Measurements from ENCODE around the gene ENPP6.

The ENPP6 gene

DNA sequence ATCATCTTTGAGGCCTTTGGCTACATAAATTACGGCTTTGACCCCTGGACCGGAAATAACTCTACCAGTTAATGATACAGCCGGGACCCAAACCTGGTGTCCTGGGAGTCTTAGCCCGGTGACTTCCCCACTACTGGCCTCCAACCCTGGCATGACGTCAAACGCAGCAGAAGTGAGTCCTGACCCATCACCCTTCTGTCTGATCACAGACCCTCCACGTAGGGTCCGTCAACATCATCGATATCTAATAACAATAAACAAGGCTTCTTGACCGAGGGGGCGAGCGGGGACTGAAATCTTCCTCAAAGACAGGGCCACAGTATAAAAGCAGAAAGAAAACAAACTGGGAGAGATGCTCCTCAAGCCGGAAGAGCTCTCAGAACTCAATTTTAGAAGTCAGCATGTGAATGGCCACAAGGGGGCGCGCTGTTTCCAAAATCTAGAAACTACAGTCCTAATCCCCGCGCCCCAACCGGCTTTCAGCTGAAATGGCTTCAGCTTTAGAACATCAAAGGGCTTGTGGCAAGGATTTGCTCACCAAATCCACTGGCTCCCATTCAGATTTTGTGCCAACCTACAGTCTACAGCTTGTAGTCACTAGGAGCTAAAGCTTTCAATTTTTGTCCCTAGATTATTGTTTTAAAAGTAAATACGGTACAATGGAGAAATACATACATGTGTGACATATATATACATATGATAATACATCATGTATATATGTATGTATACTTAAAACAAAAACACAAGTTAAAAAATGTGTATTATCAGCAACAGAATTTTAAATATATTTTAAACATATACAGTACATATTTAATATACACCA, 46.4 kb upstream of the ENPP6 start:
- Histone ChIP-seq H3K79me2 (ENCODE audit: low read length) (peaks cover 12% of the 10 kb centered on the region), H3K9ac (ENCODE audit: low read length) (peak overlapping the region; percentile 96), H3K4me1 (ENCODE audit: low read length) (peaks cover 38% of the 10 kb centered on the region), H2AFZ (ENCODE audit: low read depth, low read length) (no peak overlapping the region), H3K4me2 (ENCODE audit: low read length) (peak overlapping the region; percentile 78), H4K20me1 (ENCODE audit: insufficient read depth, low read length) (no peaks in the 10 kb centered on the region), H3K27me3 (ENCODE audit: low read depth, low read length) (no peaks in the 10 kb centered on the region), H3K27ac (ENCODE audit: low read length) (peak overlapping the region; percentile 100), H3K9me3 (ENCODE audit: insufficient read depth, low read length) (no peaks in the 10 kb centered on the region), H3K4me3 (ENCODE audit: low read length) (peak overlapping the region; percentile 70), H3K36me3 (replicated peaks; ENCODE audit: low read depth, low read length) (no peaks in the 10 kb centered on the region)
- TF ChIP-seq EZH2phosphoT487 (IDR thresholded peaks at IDR 0.05; ENCODE audit: low read depth): no peak
- TF ChIP-seq, protein P1, sequence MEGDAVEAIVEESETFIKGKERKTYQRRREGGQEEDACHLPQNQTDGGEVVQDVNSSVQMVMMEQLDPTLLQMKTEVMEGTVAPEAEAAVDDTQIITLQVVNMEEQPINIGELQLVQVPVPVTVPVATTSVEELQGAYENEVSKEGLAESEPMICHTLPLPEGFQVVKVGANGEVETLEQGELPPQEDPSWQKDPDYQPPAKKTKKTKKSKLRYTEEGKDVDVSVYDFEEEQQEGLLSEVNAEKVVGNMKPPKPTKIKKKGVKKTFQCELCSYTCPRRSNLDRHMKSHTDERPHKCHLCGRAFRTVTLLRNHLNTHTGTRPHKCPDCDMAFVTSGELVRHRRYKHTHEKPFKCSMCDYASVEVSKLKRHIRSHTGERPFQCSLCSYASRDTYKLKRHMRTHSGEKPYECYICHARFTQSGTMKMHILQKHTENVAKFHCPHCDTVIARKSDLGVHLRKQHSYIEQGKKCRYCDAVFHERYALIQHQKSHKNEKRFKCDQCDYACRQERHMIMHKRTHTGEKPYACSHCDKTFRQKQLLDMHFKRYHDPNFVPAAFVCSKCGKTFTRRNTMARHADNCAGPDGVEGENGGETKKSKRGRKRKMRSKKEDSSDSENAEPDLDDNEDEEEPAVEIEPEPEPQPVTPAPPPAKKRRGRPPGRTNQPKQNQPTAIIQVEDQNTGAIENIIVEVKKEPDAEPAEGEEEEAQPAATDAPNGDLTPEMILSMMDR (IDR thresholded peaks at IDR 0.05; ENCODE audit: low read depth, low read length): peak; percentile 48

DNA sequence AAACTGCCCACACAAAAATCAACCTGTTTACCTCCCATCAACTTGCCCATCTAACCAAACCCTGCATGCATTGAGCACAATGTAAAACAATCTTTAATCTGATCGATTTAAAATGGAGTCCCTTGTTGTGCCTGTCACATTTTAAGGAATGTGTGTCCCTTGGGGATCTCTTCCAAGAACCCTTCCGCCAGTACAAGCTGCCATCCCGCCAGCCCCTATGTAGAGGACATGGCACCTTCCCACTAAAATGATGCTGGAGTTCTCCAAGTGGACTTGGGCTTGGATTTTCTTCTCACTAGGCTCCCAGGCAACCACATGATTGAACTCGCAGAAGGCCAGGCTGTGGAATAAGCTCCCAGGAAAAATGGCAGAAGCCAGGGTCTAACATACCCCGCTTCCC, 45.8 kb upstream of the ENPP6 start:
- no peaks in the 10 kb centered on the region for H3K27me3 ChIP-seq (ENCODE audit: low read depth, low read length)
- peak overlapping the region; percentile 96; the same call in 1 of the 2 replicates for H3K9ac ChIP-seq (ENCODE audit: low read length)
- H3K27ac ChIP-seq (ENCODE audit: low read length): no peak overlapping the region
- peaks cover 12% of the 10 kb centered on the region for H3K79me2 ChIP-seq (ENCODE audit: low read length)
- H3K4me2 ChIP-seq (ENCODE audit: low read length): peak overlapping the region; percentile 78
- H3K36me3 ChIP-seq (replicated peaks; ENCODE audit: low read depth, low read length): no peaks in the 10 kb centered on the region
- no peaks in the 10 kb centered on the region for H3K9me3 ChIP-seq (ENCODE audit: insufficient read depth, low read length)
- H4K20me1 ChIP-seq (ENCODE audit: insufficient read depth, low read length): no peaks in the 10 kb centered on the region
- H2AFZ ChIP-seq (ENCODE audit: low read depth, low read length): no peak overlapping the region
- TF ChIP-seq EZH2phosphoT487 (IDR thresholded peaks at IDR 0.05; ENCODE audit: low read depth): no peak
- TF ChIP-seq, protein P1 (IDR thresholded peaks at IDR 0.05; ENCODE audit: low read depth, low read length): no peak
- peaks cover 31% of the 10 kb centered on the region for H3K4me1 ChIP-seq (ENCODE audit: low read length)
- peak overlapping the region; percentile 70 for H3K4me3 ChIP-seq (ENCODE audit: low read length)

DNA sequence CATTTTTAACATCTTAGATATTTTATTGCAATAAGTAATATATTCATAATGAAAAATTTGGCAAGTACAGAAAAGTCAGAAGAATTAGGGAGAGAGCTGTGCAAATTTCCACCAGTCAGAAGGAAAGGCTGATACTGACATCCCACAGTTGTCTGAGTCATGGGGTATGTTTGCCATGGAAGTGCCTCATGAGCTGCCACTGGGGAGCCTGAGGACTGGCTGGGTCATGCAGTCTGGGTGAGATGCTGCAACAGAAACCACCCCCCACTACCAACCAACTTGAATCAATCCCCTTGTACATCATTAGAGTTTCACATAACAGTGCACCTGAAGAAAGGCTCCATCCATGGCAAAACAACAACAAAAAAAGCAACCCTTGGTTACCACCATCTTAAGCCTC, 45.2 kb upstream of the ENPP6 start:
- Histone ChIP-seq H4K20me1 (ENCODE audit: insufficient read depth, low read length) (no peaks in the 10 kb centered on the region), H3K27ac (ENCODE audit: low read length) (no peak overlapping the region), H3K9ac (ENCODE audit: low read length) (no peak overlapping the region), H3K4me2 (ENCODE audit: low read length) (no peak overlapping the region), H3K9me3 (ENCODE audit: insufficient read depth, low read length) (no peaks in the 10 kb centered on the region), H3K4me1 (ENCODE audit: low read length) (peaks cover 28% of the 10 kb centered on the region), H2AFZ (ENCODE audit: low read depth, low read length) (no peak overlapping the region), H3K36me3 (replicated peaks; ENCODE audit: low read depth, low read length) (no peaks in the 10 kb centered on the region), H3K4me3 (ENCODE audit: low read length) (no peak overlapping the region), H3K27me3 (ENCODE audit: low read depth, low read length) (no peaks in the 10 kb centered on the region), H3K79me2 (ENCODE audit: low read length) (peaks cover 12% of the 10 kb centered on the region)
- TF ChIP-seq EZH2phosphoT487 (IDR thresholded peaks at IDR 0.05; ENCODE audit: low read depth): no peak
- TF ChIP-seq, protein P1 (IDR thresholded peaks at IDR 0.05; ENCODE audit: low read depth, low read length): no peak

DNA sequence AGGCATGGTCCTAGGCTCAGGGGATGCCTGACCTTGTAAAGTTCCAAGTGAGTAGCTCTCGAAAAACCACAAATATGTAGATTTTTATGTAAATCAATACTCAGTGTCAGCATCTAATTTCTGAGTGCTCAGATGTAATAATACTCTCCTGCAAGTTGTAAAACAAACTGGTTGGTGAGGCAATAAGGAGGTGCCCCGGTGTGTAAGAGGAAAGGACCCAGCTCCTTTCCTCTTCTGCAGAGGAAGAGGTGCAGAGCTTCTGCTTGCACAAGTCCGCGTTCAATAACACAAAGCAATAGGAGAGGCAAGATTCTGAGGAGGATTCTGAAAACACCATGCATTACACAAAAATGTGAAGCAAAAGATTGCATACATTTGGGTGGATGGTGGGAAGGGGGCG, 43.6 kb upstream of the ENPP6 start:
- no peaks in the 10 kb centered on the region for H3K36me3 ChIP-seq (replicated peaks; ENCODE audit: low read depth, low read length)
- H3K4me1 ChIP-seq (ENCODE audit: low read length): peaks cover 12% of the 10 kb centered on the region
- no peak overlapping the region for H3K4me2 ChIP-seq (ENCODE audit: low read length)
- H4K20me1 ChIP-seq (ENCODE audit: insufficient read depth, low read length): no peaks in the 10 kb centered on the region
- H3K27me3 ChIP-seq (ENCODE audit: low read depth, low read length): no peaks in the 10 kb centered on the region
- H3K9me3 ChIP-seq (ENCODE audit: insufficient read depth, low read length): no peaks in the 10 kb centered on the region
- peaks cover 12% of the 10 kb centered on the region for H3K79me2 ChIP-seq (ENCODE audit: low read length)
- H3K4me3 ChIP-seq (ENCODE audit: low read length): no peak overlapping the region
- no peak overlapping the region for H3K9ac ChIP-seq (ENCODE audit: low read length)
- TF ChIP-seq EZH2phosphoT487 (IDR thresholded peaks at IDR 0.05; ENCODE audit: low read depth): no peak
- TF ChIP-seq, protein P1 (IDR thresholded peaks at IDR 0.05; ENCODE audit: low read depth, low read length): no peak
- no peak overlapping the region for H2AFZ ChIP-seq (ENCODE audit: low read depth, low read length)
- no peak overlapping the region for H3K27ac ChIP-seq (ENCODE audit: low read length)
